Natural killer cell treated with Interleukin-12 subunit alpha and Interleukin-12 subunit beta and Interleukin-15 and Interleukin-18, amount 100 ng/mL, for 72 hours (primary cell): ENCODE data around the gene CD4. TPM values are rescaled to one million over a fixed set of nuclear protein-coding genes. Genes with fewer than 3 reads are reported as not detected.

Experiments
- ATAC-seq, 2 donors: fragments of 150-1000 bp; cut with Tn5 transposase in 1 of 2; sonication (Bioruptor Pico), chemical (Tn5 transposase) in 1 of 2; 2 replicates each; pipeline ENCODE4 v1.10.0; 2021
- DNase-seq: peaks from one replicate; pipeline ENCODE4 v3.0.0; 2022; ENCODE audit warnings: low spot score
- H3K27ac Mint-ChIP-seq, 2 donors: 1 replicate in 1 of 2; 2 replicates in 1 of 2; pipeline ENCODE4 v1.8.0; 2022; ENCODE audit warnings: mixed read lengths in 2 of 2, mild to moderate bottlenecking in 1 of 2, moderate library complexity in 1 of 2
- H3K27me3 Mint-ChIP-seq, 2 donors: 1 replicate in 1 of 2; 2 replicates in 1 of 2; pipeline ENCODE4 v1.8.0; 2022; ENCODE audit warnings: mixed read lengths in 2 of 2
- H3K36me3 Mint-ChIP-seq: one replicate; pipeline ENCODE4 v1.8.0; 2022; ENCODE audit warnings: mixed read lengths
- H3K4me1 Mint-ChIP-seq, 2 donors: 1 replicate in 1 of 2; 2 replicates in 1 of 2; pipeline ENCODE4 v1.8.0; 2022; ENCODE audit warnings: low read depth in 2 of 2, mixed read lengths in 2 of 2, mild to moderate bottlenecking in 1 of 2
- H3K4me3 Mint-ChIP-seq: one replicate; pipeline ENCODE4 v1.8.0; 2022; ENCODE audit warnings: mixed read lengths
- H3K9me3 Mint-ChIP-seq: 2 replicates; pipeline ENCODE4 v1.8.0; 2022; ENCODE audit warnings: mixed read lengths
- total RNA-seq, 2 donors: library from RNA; stranded (reverse); gene quantifications; one replicate each; pipeline ENCODE4 v1.2.3, GENCODE V29; 2022

The CD4 gene
- total RNA-seq, 2 donors from 2014 or later = 0.43 to 5.4 TPM

- H3K9me3 Mint-ChIP-seq = no peaks in the 10 kb centered on the region
- peaks cover 0 to 11% of the 10 kb centered on the region in 2 donors for H3K4me1 Mint-ChIP-seq
- H3K36me3 Mint-ChIP-seq = no peaks in the 10 kb centered on the region
- H3K4me3 Mint-ChIP-seq = no peak overlapping the region
- ATAC-seq (no peak), DNase-seq (no peak)
- peaks cover 27 to 29% of the 10 kb centered on the region in 2 donors for H3K27me3 Mint-ChIP-seq
- H3K27ac Mint-ChIP-seq = no peak overlapping the region
Observed at GRCh38 chr12:6819106-6820030, 30.0 kb downstream of the CD4 start.

DNA sequence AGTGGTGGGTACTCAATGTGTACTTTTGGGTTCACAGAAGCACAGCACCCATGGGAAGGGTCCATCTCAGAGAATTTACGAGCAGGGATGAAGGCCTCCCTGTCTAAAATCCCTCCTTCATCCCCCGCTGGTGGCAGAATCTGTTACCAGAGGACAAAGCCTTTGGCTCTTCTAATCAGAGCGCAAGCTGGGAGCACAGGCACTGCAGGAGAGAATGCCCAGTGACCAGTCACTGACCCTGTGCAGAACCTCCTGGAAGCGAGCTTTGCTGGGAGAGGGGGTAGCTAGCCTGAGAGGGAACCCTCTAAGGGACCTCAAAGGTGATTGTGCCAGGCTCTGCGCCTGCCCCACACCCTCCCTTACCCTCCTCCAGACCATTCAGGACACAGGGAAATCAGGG is 30.8 kb downstream of the CD4 start:
- DNase-seq (no peak), ATAC-seq (no peak)
- Mint-ChIP-seq H3K4me3 (no peak overlapping the region), H3K4me1 (peaks cover under 1 to 11% of the 10 kb centered on the region in 2 donors), H3K36me3 (no peaks in the 10 kb centered on the region), H3K27ac (no peak overlapping the region), H3K27me3 (peaks cover 31 to 37% of the 10 kb centered on the region in 2 donors), H3K9me3 (no peaks in the 10 kb centered on the region)

DNA sequence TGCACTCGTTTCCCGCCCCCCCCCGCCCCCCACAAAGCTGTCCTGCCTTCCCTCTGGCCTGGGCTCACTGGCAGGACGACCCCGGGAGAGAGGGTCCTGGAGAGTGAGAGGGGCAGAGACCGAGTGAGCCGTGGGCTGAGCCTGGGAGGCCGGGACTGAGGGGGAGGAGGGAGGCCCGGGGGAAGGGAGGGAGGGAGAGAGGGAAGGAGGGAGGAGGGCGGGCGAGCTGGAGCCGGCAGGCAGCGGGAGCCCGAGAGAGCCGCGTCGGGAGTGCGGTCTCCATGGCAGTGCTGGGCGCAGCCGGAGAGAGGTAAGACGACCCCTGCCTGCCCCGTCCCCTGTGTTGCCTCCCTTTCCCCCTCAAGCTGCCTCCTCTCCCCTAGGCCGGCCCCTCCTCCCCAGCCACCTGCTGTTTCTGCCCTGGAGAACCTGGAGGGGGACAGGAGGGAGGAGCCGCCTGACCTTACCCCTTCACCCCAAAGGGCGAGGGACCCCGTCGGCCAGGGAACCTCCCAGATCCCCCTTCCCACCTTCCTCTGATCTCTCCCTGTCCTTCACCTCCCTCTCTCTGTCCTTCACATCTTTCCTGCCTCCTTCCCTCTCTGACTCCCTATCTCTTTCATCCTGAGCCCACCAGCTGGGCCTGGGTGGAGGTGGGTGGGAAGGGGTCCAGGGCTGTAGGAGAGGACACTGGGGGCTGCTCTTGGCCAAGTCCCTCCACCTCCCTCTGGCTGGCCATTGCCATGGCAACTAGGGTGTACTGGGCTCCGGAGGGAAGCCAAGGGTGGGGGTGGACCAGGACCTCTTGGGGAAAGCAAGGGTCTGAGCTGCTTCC is 32.5 kb downstream of the CD4 start, which contains the start of gene GPR162:
Gene GPR162 (plus strand): TSS at position 231 of the 835 bp plus-strand sequence. CDS start 2,078 bp downstream, outside the sequence.
- ATAC-seq = no peak
- peak within 1 kb of the TSS; percentile 36 for H3K4me3 Mint-ChIP-seq
- no peaks in the 10 kb centered on the region for H3K9me3 Mint-ChIP-seq
- peak within 1 kb of the TSS in 1 of 2 donors; percentile 34 for H3K27ac Mint-ChIP-seq
- peaks cover 7 to 15% of the 10 kb centered on the region in 2 donors for H3K4me1 Mint-ChIP-seq
- H3K27me3 Mint-ChIP-seq = peaks cover 45 to 52% of the 10 kb centered on the region in 2 donors
- DNase-seq = no peak
- H3K36me3 Mint-ChIP-seq = no peaks in the 10 kb centered on the region

DNA sequence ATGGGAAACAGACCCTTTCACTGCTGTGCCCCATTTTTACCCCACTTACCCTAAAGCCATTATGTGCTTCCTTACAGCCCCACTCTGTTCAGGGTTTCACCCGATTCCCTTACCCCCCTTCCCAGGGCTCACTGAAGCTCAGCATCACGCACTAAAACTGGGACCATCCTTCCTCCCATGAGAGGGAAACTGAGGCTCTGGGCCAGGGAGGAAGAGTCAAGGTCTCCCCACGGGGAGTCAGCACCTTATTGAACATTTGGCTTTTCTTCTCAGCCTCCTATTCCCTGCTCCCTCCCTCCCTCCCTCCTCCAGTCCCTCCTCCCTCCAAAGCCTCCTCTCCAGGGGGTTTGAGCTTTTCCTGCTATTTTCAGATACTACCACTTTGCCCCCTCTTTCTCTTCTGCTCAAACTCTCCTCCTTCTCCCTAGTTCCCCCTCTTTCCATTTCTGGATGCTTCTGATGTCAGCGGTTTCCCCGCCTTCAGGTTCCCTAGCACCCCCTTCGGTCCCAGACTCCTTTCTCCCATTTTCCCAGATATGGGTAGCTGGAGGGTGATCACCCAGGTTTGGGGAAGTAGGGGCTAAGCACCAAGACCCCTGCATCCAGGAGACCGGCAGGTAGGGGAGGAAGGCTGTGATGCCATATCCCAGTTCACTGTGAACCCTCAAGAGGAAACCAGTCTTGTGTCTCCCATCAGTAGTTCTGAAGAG is 33.3 kb downstream of the CD4 start:
- Mint-ChIP-seq H3K36me3 (no peaks in the 10 kb centered on the region), H3K9me3 (no peaks in the 10 kb centered on the region), H3K4me1 (peaks cover 12 to 19% of the 10 kb centered on the region in 2 donors), H3K27ac (peak overlapping the region in 1 of 2 donors; percentile 34), H3K4me3 (no peak overlapping the region), H3K27me3 (peaks cover 52 to 58% of the 10 kb centered on the region in 2 donors)
- ATAC-seq (no peak), DNase-seq (no peak)

DNA sequence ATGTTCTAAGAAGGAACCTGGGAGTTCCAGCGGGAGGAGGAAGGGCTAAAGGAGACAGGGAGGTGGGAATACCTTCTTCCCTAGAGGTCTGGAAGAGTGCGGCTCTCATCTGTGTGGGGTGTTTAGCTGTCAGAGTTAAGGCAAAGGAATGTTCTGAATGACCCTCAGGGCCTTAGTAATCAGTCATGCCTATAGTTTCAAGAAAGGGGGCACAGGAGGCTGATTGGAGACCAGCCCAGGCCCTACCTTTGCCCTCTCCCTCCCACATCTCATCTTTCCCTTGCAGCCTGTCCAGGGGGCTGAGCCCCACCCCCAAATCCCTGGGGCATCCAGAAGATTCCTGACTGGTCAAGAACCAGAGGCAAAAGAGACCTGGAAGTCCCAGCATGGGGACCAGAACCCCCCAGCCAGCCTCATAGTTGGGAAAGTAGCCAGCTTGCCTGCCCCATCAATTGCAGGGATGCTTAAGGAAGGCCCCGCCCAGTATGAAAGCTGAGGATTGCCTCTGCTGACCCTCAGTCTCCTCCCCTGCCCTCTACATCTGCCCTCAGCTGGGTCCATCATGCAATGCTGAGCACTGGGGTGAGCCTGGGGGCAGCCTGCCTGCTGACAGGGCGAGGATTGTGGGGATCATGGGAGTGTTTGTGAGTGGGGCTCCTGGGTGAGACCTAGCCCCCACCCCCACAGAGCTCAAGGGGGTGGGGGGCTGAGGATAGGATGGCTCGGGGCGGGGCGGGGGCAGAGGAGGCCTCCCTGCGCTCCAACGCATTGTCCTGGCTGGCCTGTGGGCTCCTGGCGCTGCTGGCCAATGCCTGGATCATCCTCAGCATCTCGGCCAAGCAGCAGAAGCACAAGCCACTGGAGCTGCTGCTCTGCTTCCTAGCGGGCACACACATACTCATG is 34.1 kb downstream of the CD4 start:
- no peaks in the 10 kb centered on the region for H3K9me3 Mint-ChIP-seq
- H3K27ac Mint-ChIP-seq = peak overlapping the region in 1 of 2 donors; percentile 34
- ATAC-seq (no peak), DNase-seq (no peak)
- H3K36me3 Mint-ChIP-seq = no peaks in the 10 kb centered on the region
- no peak overlapping the region for H3K4me3 Mint-ChIP-seq
- H3K4me1 Mint-ChIP-seq = peaks cover 13 to 23% of the 10 kb centered on the region in 2 donors
- peaks cover 55 to 62% of the 10 kb centered on the region in 2 donors for H3K27me3 Mint-ChIP-seq

GRCh38 chr12:6824085-6824775 is 34.9 kb downstream of the CD4 start:
- Mint-ChIP-seq H3K9me3 (no peaks in the 10 kb centered on the region), H3K4me3 (no peak overlapping the region), H3K4me1 (peaks cover 17 to 28% of the 10 kb centered on the region in 2 donors), H3K27ac (no peak overlapping the region), H3K36me3 (no peaks in the 10 kb centered on the region), H3K27me3 (peaks cover 60 to 67% of the 10 kb centered on the region in 2 donors)
- no peak for ATAC-seq
- DNase-seq = no peak

GRCh38 chr12:6824901-6825381 is 35.6 kb downstream of the CD4 start:
- H3K27me3 Mint-ChIP-seq = peaks cover 63 to 68% of the 10 kb centered on the region in 2 donors
- H3K9me3 Mint-ChIP-seq = no peaks in the 10 kb centered on the region
- DNase-seq (no peak), ATAC-seq (no peak)
- no peaks in the 10 kb centered on the region for H3K36me3 Mint-ChIP-seq
- H3K4me3 Mint-ChIP-seq = no peak overlapping the region
- no peak overlapping the region for H3K27ac Mint-ChIP-seq
- peaks cover 19 to 31% of the 10 kb centered on the region in 2 donors for H3K4me1 Mint-ChIP-seq

- ATAC-seq (peak; percentile 67 to 79), DNase-seq (peak; percentile 78)
- Mint-ChIP-seq H3K27ac (no peak overlapping the region), H3K4me3 (no peak overlapping the region), H3K9me3 (no peaks in the 10 kb centered on the region), H3K4me1 (peaks cover 19 to 34% of the 10 kb centered on the region in 2 donors), H3K27me3 (peaks cover 64 to 67% of the 10 kb centered on the region in 2 donors), H3K36me3 (no peaks in the 10 kb centered on the region)
Observed at GRCh38 chr12:6825398-6826124, 36.2 kb downstream of the CD4 start.

DNA sequence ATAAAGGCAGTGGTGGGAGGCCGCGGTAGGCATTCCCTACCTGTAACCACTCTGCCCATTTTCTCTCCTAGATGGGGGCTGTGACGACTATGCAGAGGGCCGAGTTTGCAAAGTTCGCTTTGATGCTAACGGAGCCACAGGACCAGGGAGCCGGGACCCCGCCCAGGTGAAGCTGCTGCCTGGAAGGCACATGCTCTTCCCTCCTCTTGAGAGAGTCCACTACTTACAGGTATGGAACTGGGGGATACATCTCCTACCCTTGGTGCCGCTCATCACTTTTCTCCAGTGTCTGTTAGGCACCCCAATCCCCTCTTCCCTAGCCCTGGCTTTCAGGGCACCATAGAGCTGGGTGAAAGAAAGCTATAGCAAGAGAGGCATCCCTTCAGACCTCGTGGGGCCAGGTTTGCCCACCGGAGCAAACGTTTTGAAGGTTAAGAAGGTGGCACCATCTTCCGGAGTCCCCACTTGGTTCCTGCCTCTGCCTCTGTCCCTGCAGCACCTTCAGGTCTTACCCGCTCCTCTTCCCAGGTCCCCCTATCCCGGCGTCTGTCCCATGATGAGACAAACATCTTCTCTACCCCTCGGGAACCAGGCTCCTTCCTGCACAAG is 36.9 kb downstream of the CD4 start:
- Mint-ChIP-seq H3K9me3 (no peaks in the 10 kb centered on the region), H3K27me3 (peaks cover 64 to 68% of the 10 kb centered on the region in 2 donors)
- no peak for DNase-seq

DNA sequence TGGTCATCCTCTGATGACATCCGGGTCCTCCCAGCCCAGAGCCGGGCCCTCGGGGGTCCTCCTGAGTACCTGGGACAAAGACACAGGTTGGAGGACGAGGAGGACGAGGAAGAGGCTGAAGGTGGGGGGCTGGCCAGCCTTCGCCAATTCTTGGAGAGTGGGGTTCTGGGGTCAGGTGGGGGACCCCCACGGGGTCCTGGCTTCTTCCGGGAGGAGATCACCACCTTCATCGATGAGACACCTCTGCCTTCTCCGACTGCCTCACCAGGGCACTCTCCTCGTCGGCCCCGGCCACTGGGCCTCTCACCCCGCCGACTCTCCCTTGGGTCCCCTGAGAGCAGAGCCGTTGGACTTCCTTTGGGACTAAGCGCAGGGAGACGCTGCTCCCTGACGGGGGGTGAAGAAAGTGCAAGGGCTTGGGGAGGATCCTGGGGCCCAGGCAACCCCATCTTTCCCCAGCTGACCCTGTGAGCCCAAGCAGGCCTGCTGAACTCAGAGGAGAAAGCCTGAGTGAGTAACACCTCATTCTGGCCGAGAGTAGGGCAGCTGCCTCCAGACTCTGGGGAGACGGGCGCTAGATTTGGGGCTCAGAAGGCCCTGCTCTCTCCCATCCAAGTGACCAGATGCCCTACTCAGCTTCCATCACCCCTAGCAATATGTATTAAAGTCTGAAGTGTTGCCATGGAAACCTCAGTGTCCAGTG is 37.6 kb downstream of the CD4 start:
- H3K4me3 Mint-ChIP-seq = peak overlapping the region; percentile 51
- H3K27ac Mint-ChIP-seq = no peak overlapping the region
- ATAC-seq (no peak), DNase-seq (no peak)
- no peaks in the 10 kb centered on the region for H3K36me3 Mint-ChIP-seq
- peaks cover 68 to 75% of the 10 kb centered on the region in 2 donors for H3K27me3 Mint-ChIP-seq
- H3K4me1 Mint-ChIP-seq = peaks cover 19 to 30% of the 10 kb centered on the region in 2 donors
- no peaks in the 10 kb centered on the region for H3K9me3 Mint-ChIP-seq

More for the DNA sequence above, 36.9 kb downstream of the CD4 start:
- Mint-ChIP-seq H3K27ac (no peak overlapping the region), H3K36me3 (no peaks in the 10 kb centered on the region), H3K4me1 (peaks cover 19 to 32% of the 10 kb centered on the region in 2 donors), H3K4me3 (no peak overlapping the region)
- ATAC-seq = no peak
